H1 (cell line): ENCODE results near the gene DNAAF8. TPM values are rescaled to one million over a fixed set of nuclear protein-coding genes. Genes with fewer than 3 reads are reported as not detected.

ENCODE experiments used
- ASH2L ChIP-seq: fragments of 200-600, 300-600 bp; sonication (generic); IDR thresholded peaks from one replicate; pipeline ENCODE4 v1.7.1; 2017; ENCODE audit warnings: low read length
- CTBP2 ChIP-seq: IDR thresholded peaks from 2 replicates; pipeline ENCODE4 v1.7.0; 2011; ENCODE audit warnings: borderline replicate concordance, mild to moderate bottlenecking, moderate library complexity, mixed read lengths, low read length; ENCODE audit not compliant: insufficient read depth, insufficient read length
- POLR2AphosphoS5 ChIP-seq: IDR thresholded peaks from 2 replicates; pipeline ENCODE4 v1.6.1; 2011; ENCODE audit warnings: low read depth, low read length
- RXRA ChIP-seq: IDR thresholded peaks from 2 replicates; pipeline ENCODE4 v1.6.1; 2011; ENCODE audit warnings: low read depth, mild to moderate bottlenecking, low read length, moderate library complexity; ENCODE audit not compliant: insufficient read depth
- TAF7 ChIP-seq: optimal IDR thresholded peaks from 2 replicates; pipeline ENCODE3; 2011; ENCODE audit warnings: low read depth, mild to moderate bottlenecking, inconsistent platforms, low read length, moderate library complexity, borderline replicate concordance
- polyA plus RNA-seq, 7 experiments: library from polyadenylated mRNA; depleted of rRNA in 3 of 7; stranded (reverse) in 5 of 7; unstranded in 2 of 7; fragments of >200 nt in 5 of 7; fragments of 200-250 nt in 2 of 7; gene quantifications; 1 replicate in 5 of 7; 2 replicates in 1 of 7; 4 replicates in 1 of 7; pipeline versions ENCODE4 v1.2.1 to v1.2.3, GENCODE V29; 2011 to 2013; ENCODE audit warnings: missing spikeins in 2 of 7, mixed read lengths in 2 of 7
- total RNA-seq: library from RNA; stranded (reverse); fragmentation: NEBNext Ultra II Directional; extraction: Animal tissue kit (Norgen Biotek cat#: 25700); gene quantifications from 2 replicates; pipeline ENCODE4 v1.2.1, GENCODE V29; 2021
- TF ChIP-seq, protein P1 (sequence below), 3 experiments: IDR thresholded peaks; 1 replicate in 2 of 3; 2 replicates in 1 of 3; pipeline versions ENCODE4 v1.5.1 to v1.6.1; 2011; ENCODE audit warnings: low read length in 3 of 3, mild to moderate bottlenecking in 3 of 3, inconsistent platforms in 2 of 3, low read depth in 1 of 3, moderate library complexity in 1 of 3; ENCODE audit not compliant: insufficient read depth in 1 of 3; ENCODE audit errors: control extremely low read depth in 1 of 3

DNAAF8 gene
- total and polyA plus RNA-seq, 2 of the 8 experiments (the other 6 are each of a cell fraction or from before 2014, with no cell fraction given), result 0.39 TPM; not detected in 1

DNA sequence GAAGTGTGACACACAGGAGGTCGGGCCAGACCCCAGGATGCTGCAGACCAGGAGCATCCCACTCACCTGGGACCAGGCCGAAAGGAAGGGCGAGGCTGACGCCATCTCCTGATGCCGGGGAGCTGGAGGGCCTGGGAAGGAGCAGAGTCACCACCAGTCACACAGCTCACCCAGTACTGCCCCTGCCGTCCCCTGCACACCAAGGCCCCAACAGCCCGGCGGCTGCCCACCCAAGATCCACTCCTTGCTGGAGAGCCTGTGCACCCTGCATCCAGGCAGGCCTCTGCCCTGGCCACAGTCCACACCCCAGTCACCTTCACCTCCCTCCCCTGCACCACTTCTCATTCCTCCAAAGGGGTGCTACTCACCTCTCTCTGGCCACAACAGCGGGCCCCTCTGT, 27.9 kb downstream of the DNAAF8 start (continued):
- TF ChIP-seq POLR2AphosphoS5 (no peak), CTBP2 (no peak), RXRA (no peak), ASH2L (no peak), TAF7 (no peak)
- TF ChIP-seq, protein P1, sequence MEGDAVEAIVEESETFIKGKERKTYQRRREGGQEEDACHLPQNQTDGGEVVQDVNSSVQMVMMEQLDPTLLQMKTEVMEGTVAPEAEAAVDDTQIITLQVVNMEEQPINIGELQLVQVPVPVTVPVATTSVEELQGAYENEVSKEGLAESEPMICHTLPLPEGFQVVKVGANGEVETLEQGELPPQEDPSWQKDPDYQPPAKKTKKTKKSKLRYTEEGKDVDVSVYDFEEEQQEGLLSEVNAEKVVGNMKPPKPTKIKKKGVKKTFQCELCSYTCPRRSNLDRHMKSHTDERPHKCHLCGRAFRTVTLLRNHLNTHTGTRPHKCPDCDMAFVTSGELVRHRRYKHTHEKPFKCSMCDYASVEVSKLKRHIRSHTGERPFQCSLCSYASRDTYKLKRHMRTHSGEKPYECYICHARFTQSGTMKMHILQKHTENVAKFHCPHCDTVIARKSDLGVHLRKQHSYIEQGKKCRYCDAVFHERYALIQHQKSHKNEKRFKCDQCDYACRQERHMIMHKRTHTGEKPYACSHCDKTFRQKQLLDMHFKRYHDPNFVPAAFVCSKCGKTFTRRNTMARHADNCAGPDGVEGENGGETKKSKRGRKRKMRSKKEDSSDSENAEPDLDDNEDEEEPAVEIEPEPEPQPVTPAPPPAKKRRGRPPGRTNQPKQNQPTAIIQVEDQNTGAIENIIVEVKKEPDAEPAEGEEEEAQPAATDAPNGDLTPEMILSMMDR (IDR thresholded peaks at IDR 0.05; ENCODE audit: control extremely low read depth in 1 of 3, insufficient read depth in 1 of 3, low read depth in 1 of 3, low read length in 3 of 3), result no peak
